Trophoblast cell (in vitro differentiated cells and primary cell): Measurements from ENCODE around the gene ARHGAP45.

Experiments used
- DNase-seq, 2 donors: peaks; one replicate each; pipeline ENCODE4 v3.0.0-alpha.2; 2016
- H2AFZ ChIP-seq: 2 replicates; pipeline ENCODE4 v1.6.1; 2013; ENCODE audit warnings: low read length, moderate library complexity, mild to moderate bottlenecking; ENCODE audit not compliant: insufficient read depth, poor library complexity
- H2AK5ac ChIP-seq: 2 replicates; pipeline ENCODE4 v1.6.1; 2013; ENCODE audit warnings: mild to moderate bottlenecking, low read length
- H2BK120ac ChIP-seq: 2 replicates; pipeline ENCODE4 v1.6.1; 2013; ENCODE audit warnings: low read length, mild to moderate bottlenecking, moderate library complexity; ENCODE audit not compliant: insufficient read depth, poor library complexity
- H2BK12ac ChIP-seq: 2 replicates; pipeline ENCODE4 v1.6.1; 2013; ENCODE audit warnings: mild to moderate bottlenecking, low read length, moderate library complexity
- H2BK5ac ChIP-seq: 2 replicates; pipeline ENCODE4 v1.6.1; 2013; ENCODE audit warnings: low read length, low read depth, moderate library complexity, mild to moderate bottlenecking; ENCODE audit not compliant: poor library complexity
- H3K14ac ChIP-seq: 2 replicates; pipeline ENCODE4 v1.6.1; 2013; ENCODE audit warnings: mild to moderate bottlenecking, low read length
- H3K18ac ChIP-seq: 2 replicates; pipeline ENCODE4 v1.6.1; 2013; ENCODE audit warnings: mild to moderate bottlenecking, low read length
- H3K23ac ChIP-seq: 2 replicates; pipeline ENCODE4 v1.6.1; 2013; ENCODE audit warnings: low read length
- H3K27ac ChIP-seq: 2 replicates; pipeline ENCODE4 v1.5.1; 2013; ENCODE audit warnings: low read depth, mild to moderate bottlenecking, inconsistent platforms, low read length, moderate library complexity
- H3K27me3 ChIP-seq: 2 replicates; pipeline ENCODE4 v1.6.1; 2013; ENCODE audit warnings: inconsistent platforms, mild to moderate bottlenecking, low read length, moderate library complexity; ENCODE audit not compliant: insufficient read depth
- H3K36me3 ChIP-seq, 2 experiments: 1 replicate in 1 of 2; 2 replicates in 1 of 2; pipeline ENCODE4 v1.6.1; 2013; ENCODE audit warnings: low read length in 2 of 2, mild to moderate bottlenecking in 2 of 2, moderate library complexity in 1 of 2; ENCODE audit not compliant: insufficient read depth in 2 of 2, control insufficient read depth in 1 of 2
- H3K4ac ChIP-seq: 2 replicates; pipeline ENCODE4 v1.6.1; 2013; ENCODE audit warnings: low read depth, mild to moderate bottlenecking, low read length, moderate library complexity
- H3K4me1 ChIP-seq, 2 experiments: 1 replicate in 1 of 2; 2 replicates in 1 of 2; pipeline ENCODE4 v1.6.1; 2013; ENCODE audit warnings: low read length in 2 of 2, mild to moderate bottlenecking in 2 of 2, moderate library complexity in 1 of 2; ENCODE audit not compliant: insufficient read depth in 2 of 2, control insufficient read depth in 1 of 2
- H3K4me2 ChIP-seq: 2 replicates; pipeline ENCODE4 v1.6.1; 2013; ENCODE audit warnings: inconsistent platforms, mild to moderate bottlenecking, low read length, moderate library complexity
- H3K4me3 ChIP-seq: 2 replicates; pipeline ENCODE4 v1.5.1; 2013; ENCODE audit warnings: mild to moderate bottlenecking, low read depth, low read length, inconsistent platforms
- H3K79me1 ChIP-seq: one replicate; pipeline ENCODE4 v1.6.1; 2013; ENCODE audit warnings: low read length
- H3K79me2 ChIP-seq: 2 replicates; pipeline ENCODE4 v1.6.1; 2013; ENCODE audit warnings: low read length, mild to moderate bottlenecking; ENCODE audit not compliant: control insufficient read depth, insufficient read depth, poor library complexity
- H3K9ac ChIP-seq: 2 replicates; pipeline ENCODE4 v1.6.1; 2013; ENCODE audit warnings: mild to moderate bottlenecking, low read length
- H3K9me3 ChIP-seq: 2 replicates; pipeline ENCODE4 v1.6.1; 2013; ENCODE audit warnings: low read depth, mild to moderate bottlenecking, control low read depth, inconsistent platforms, low read length; ENCODE audit not compliant: insufficient read depth
- H4K12ac ChIP-seq: 2 replicates; pipeline ENCODE4 v1.6.1; 2013; ENCODE audit warnings: low read depth, mild to moderate bottlenecking, low read length, moderate library complexity
- H4K8ac ChIP-seq: 2 replicates; pipeline ENCODE4 v1.6.1; 2013; ENCODE audit warnings: low read depth, mild to moderate bottlenecking, low read length, moderate library complexity
- H4K91ac ChIP-seq: one replicate; pipeline ENCODE4 v1.6.1; 2013; ENCODE audit warnings: low read depth, mild to moderate bottlenecking, low read length, moderate library complexity
- WGBS: extraction: QIAGEN DNeasy Blood & Tissue Kit; methylation state at CpG from one replicate; pipeline ENCODE4 v1.1.7; 2013; ENCODE audit warnings: missing lambda C conversion rate; ENCODE audit not compliant: insufficient read length, insufficient coverage; ENCODE audit errors: extremely low coverage; 5-methylcytosine and 5-hydroxymethylcytosine counted together

Gene ARHGAP45

DNA sequence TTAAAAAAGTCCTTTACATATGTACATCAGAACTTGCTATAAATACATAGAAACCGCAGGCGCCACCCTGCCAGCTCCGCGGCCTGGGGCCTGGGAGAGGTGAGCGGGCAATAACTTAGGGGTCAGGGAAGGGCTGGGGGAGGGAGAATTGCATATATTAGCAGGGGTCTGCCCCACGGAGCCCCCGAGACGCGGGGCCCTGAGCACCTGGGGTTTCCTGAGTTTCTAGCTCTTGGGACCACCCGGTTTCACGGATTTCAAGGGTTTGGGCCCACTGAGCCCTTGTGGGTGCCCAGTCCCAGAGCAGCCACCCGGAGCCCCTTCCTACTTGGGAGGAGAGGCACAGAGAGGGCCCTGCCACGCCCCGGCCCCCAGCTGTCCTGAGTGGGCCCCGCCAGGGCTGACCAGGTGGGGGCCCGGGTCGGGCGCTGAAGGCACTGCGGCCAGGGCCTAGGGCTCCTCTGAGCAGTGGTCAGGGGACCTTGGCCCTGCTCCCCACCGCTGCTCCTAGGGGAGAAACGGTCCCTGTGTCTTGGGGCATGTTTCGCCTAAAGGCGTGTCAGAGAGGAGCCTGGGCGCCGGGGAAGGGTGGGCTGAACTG lies 40.8 kb downstream of the ARHGAP45 start:
- no peak overlapping the region for H2AK5ac ChIP-seq
- no peak overlapping the region for H3K4me3 ChIP-seq
- H2BK12ac ChIP-seq, result no peak overlapping the region
- H3K4me1 ChIP-seq, result peaks cover 11 to 15% of the 10 kb centered on the region in 2 experiments
- no peak overlapping the region for H3K9ac ChIP-seq
- H3K23ac ChIP-seq, result no peak overlapping the region
- WGBS, result no CpG with 5 or more reads among the region's 25 CpGs
- no peak overlapping the region for H3K14ac ChIP-seq
- H2AFZ ChIP-seq, result no peak overlapping the region
- H3K18ac ChIP-seq, result no peak overlapping the region
- H4K91ac ChIP-seq, result no peak overlapping the region
- H3K9me3 ChIP-seq, result no peaks in the 10 kb centered on the region
- H3K4me2 ChIP-seq, result no peak overlapping the region
- no peak overlapping the region for H4K12ac ChIP-seq
- no peak overlapping the region for H2BK5ac ChIP-seq
- no peak overlapping the region for H3K27ac ChIP-seq
- no peaks in the 10 kb centered on the region for H3K27me3 ChIP-seq
- H3K36me3 ChIP-seq, result peaks cover 58 to 63% of the 10 kb centered on the region in 2 experiments
- H4K8ac ChIP-seq, result no peak overlapping the region
- H3K79me1 ChIP-seq, result peaks cover 13% of the 10 kb centered on the region
- no peak overlapping the region for H3K4ac ChIP-seq
- H3K79me2 ChIP-seq, result peaks cover 9% of the 10 kb centered on the region
- no peak for DNase-seq
- no peak overlapping the region for H2BK120ac ChIP-seq

DNA sequence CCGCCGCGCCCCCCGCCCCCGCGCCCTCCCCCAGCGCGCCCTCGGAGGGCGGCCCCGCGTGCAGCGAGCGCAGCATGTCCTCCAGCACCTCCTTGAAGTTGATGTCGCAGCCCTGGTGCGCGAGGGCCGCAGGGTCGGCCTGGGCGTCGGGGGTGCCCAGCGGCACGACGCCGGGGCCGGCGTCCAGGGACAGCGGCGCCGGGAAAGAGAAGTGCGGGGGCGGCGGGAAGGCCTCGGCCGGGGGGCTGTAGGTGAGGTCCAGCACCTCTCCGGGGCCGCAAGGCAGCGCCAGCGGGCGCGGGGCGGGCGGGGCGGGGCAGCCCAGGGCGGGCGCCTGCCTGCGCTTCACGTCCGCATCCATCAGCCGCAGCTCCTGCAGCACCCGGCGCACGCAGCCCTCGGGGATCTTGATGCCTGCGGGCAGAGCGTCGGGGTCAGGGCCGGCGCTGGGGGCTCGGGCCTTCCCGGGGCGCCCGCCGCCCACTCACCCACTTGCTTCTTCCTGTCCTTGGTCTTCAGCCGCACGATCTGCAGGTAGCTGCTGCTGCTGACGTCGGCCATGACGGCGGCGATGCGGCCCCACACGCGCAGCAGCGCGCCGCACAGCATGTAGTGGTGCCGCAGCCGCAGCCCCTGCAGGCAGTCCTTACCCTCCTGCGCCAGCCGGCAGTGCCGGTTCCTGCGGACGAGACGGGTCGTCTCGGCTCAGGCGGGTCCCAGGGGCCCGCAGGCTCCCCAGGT lies 41.5 kb downstream of the ARHGAP45 start:
- H3K9ac ChIP-seq, result no peak overlapping the region
- no peak overlapping the region for H3K14ac ChIP-seq
- no peaks in the 10 kb centered on the region for H3K9me3 ChIP-seq
- no peak overlapping the region for H4K8ac ChIP-seq
- no peak overlapping the region for H2AFZ ChIP-seq
- H4K12ac ChIP-seq, result no peak overlapping the region
- no peak overlapping the region for H3K27ac ChIP-seq
- H2AK5ac ChIP-seq, result no peak overlapping the region
- no CpG with 5 or more reads among the region's 89 CpGs for WGBS
- H3K27me3 ChIP-seq, result no peaks in the 10 kb centered on the region
- H3K23ac ChIP-seq, result no peak overlapping the region
- H3K79me2 ChIP-seq, result peaks cover 9% of the 10 kb centered on the region
- H4K91ac ChIP-seq, result no peak overlapping the region
- peaks cover 60 to 65% of the 10 kb centered on the region in 2 experiments for H3K36me3 ChIP-seq
- H2BK120ac ChIP-seq, result no peak overlapping the region
- H3K79me1 ChIP-seq, result peaks cover 9% of the 10 kb centered on the region
- H3K4me1 ChIP-seq, result peaks cover 7 to 12% of the 10 kb centered on the region in 2 experiments
- H3K18ac ChIP-seq, result no peak overlapping the region
- peak in 1 of 2 donors; percentile 44 for DNase-seq
- no peak overlapping the region for H3K4me3 ChIP-seq
- no peak overlapping the region for H2BK5ac ChIP-seq
- no peak overlapping the region for H3K4ac ChIP-seq
- no peak overlapping the region for H2BK12ac ChIP-seq
- no peak overlapping the region for H3K4me2 ChIP-seq

DNA sequence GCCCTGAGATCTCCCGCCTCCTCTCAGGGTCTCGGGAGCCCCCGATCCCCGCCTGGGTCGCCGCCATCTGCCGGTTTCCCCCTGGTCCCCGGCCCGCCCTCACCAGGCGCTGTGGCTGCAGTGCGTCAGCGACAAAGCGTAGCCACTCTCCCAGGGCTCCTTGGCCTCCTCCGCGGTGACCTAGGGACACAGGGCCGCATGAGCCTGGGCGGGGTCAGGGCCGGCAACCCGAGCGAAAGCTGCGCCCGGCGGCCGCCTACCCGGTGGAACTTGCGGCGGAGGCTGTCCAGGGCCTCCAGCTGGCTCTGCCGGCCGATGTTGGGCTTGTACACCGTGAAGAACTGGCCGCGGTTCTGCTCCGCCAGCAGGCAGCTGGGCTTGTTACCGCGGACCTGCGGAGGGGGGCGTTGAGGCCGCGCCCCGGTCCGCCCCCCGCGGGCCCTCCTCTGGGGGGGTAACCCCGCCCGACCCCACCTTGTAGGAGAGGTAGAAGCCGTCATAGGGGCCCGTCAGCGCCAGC lies 42.1 kb downstream of the ARHGAP45 start:
- Histone ChIP-seq H4K12ac (no peak overlapping the region), H3K4me1 (peaks cover 13 to 16% of the 10 kb centered on the region in 2 experiments), H2BK5ac (no peak overlapping the region), H3K9me3 (no peaks in the 10 kb centered on the region), H4K91ac (no peak overlapping the region), H3K4ac (no peak overlapping the region), H2BK120ac (no peak overlapping the region), H3K14ac (no peak overlapping the region), H3K36me3 (peaks cover 64 to 69% of the 10 kb centered on the region in 2 experiments), H3K27me3 (no peaks in the 10 kb centered on the region), H3K9ac (no peak overlapping the region), H3K79me2 (peaks cover 7% of the 10 kb centered on the region), H3K4me3 (no peak overlapping the region), H2AK5ac (no peak overlapping the region), H2AFZ (no peak overlapping the region), H4K8ac (no peak overlapping the region), H3K18ac (no peak overlapping the region), H3K27ac (no peak overlapping the region), H3K23ac (no peak overlapping the region), H3K79me1 (peaks cover 10% of the 10 kb centered on the region), H3K4me2 (no peak overlapping the region), H2BK12ac (no peak overlapping the region)
- DNase-seq, result peak in 1 of 2 donors; percentile 68
- WGBS, result no CpG with 5 or more reads among the region's 48 CpGs

DNA sequence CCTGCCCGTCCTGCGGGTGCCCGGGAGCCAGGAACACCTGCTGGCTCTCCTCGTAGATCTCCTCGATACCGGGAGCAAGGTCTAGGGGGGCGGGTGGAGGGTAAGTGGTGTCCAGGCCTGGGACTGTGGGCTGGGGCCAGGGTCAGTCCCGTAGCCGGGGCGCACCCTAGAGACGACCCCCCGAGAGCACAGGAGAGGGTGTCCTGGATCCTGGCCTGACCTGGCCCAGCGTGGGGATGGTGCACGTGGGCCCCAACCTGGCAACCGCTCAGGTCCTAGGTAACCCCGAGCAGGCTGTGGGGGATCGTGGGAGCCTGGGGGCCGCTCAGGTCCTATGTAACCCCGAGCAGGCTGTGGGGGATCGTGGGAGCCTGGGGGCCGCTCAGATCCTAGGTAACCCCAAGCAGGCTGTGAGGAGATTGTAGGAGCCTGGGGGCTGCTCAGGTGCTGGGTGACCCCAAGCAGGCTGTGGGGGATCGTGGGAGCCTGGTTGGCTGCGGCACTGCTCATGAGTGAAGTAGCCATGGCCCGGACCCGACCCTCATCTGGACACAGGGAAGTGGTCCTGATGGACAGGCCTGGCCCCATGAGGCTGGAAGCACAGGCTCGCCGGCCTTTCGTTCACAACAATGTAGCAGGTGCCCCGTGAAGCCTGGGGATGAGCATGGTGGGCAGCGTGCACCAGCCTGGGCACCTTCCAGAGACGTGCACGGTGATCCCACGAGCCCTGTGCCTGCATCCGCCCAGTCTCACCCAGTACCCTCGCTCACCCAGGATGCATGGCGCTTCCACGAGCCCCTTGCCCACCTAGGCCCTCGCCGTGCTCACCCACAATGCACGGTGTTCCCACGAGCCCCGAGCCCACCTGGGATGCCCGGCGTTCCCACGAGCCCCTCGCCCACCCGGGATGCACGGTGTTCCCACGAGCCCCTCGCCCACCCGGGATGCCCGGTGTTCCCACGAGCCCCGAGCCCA lies 43.0 kb downstream of the ARHGAP45 start:
- no peak overlapping the region for H2BK120ac ChIP-seq
- H3K4me2 ChIP-seq, result no peak overlapping the region
- peaks cover 4% of the 10 kb centered on the region for H3K79me1 ChIP-seq
- no peak overlapping the region for H4K91ac ChIP-seq
- no peak overlapping the region for H2AFZ ChIP-seq
- no peak overlapping the region for H3K14ac ChIP-seq
- H2AK5ac ChIP-seq, result no peak overlapping the region
- peaks cover 3% of the 10 kb centered on the region for H3K79me2 ChIP-seq
- no peak overlapping the region for H2BK12ac ChIP-seq
- H4K8ac ChIP-seq, result no peak overlapping the region
- H3K9ac ChIP-seq, result no peak overlapping the region
- H4K12ac ChIP-seq, result no peak overlapping the region
- H3K9me3 ChIP-seq, result no peaks in the 10 kb centered on the region
- H3K18ac ChIP-seq, result no peak overlapping the region
- H2BK5ac ChIP-seq, result no peak overlapping the region
- H3K23ac ChIP-seq, result no peak overlapping the region
- H3K4me1 ChIP-seq, result peaks cover 12 to 16% of the 10 kb centered on the region in 2 experiments
- WGBS, result no CpG with 5 or more reads among the region's 54 CpGs
- DNase-seq, result no peak
- no peaks in the 10 kb centered on the region for H3K27me3 ChIP-seq
- no peak overlapping the region for H3K27ac ChIP-seq
- H3K4ac ChIP-seq, result no peak overlapping the region
- H3K4me3 ChIP-seq, result no peak overlapping the region
- H3K36me3 ChIP-seq, result peaks cover 67 to 72% of the 10 kb centered on the region in 2 experiments
